Right kidney (tissue), 9 donors: ENCODE measurements around the gene KCNS3.

Experiments used
- DNase-seq: peaks from one replicate; pipeline ENCODE4 v3.0.0-alpha.2; 2016
- long read RNA-seq, 8 donors: transcript quantifications; one replicate each; lab custom pipeline, GENCODE V29; 2026

The KCNS3 gene, protein sequence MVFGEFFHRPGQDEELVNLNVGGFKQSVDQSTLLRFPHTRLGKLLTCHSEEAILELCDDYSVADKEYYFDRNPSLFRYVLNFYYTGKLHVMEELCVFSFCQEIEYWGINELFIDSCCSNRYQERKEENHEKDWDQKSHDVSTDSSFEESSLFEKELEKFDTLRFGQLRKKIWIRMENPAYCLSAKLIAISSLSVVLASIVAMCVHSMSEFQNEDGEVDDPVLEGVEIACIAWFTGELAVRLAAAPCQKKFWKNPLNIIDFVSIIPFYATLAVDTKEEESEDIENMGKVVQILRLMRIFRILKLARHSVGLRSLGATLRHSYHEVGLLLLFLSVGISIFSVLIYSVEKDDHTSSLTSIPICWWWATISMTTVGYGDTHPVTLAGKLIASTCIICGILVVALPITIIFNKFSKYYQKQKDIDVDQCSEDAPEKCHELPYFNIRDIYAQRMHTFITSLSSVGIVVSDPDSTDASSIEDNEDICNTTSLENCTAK
- long read RNA-seq, donor 1, transcript KCNS3-201 (3 exons, 2,333 nt) = major isoform, 7 of 8 reads
- long read RNA-seq, donor 1, partial matches to known transcripts = 0 of 8 reads
- long read RNA-seq, donor 1, other reads (novel, unspliced or antisense) = 0 of 8 reads
- long read RNA-seq, donor 2 = 0 reads
- long read RNA-seq, donor 3, partial matches to known transcripts = 0 of 2 reads
- long read RNA-seq, donor 3, other reads (novel, unspliced or antisense) = 0 of 2 reads
- long read RNA-seq, donor 4, partial matches to known transcripts = 0 of 1 reads
- long read RNA-seq, donor 4, other reads (novel, unspliced or antisense) = 0 of 1 reads
- long read RNA-seq, donor 5, transcript KCNS3-201 (3 exons, 2,333 nt) = major isoform, 5 of 5 reads
- long read RNA-seq, donor 5, partial matches to known transcripts = 0 of 5 reads
- long read RNA-seq, donor 5, other reads (novel, unspliced or antisense) = 0 of 5 reads
- long read RNA-seq, donor 6, transcript KCNS3-201 (3 exons, 2,333 nt) = major isoform, 5 of 6 reads
- long read RNA-seq, donor 6, partial matches to known transcripts = 0 of 6 reads
- long read RNA-seq, donor 6, other reads (novel, unspliced or antisense) = 0 of 6 reads
- long read RNA-seq, donor 7, transcript KCNS3-201 (3 exons, 2,333 nt) = major isoform, 5 of 5 reads
- long read RNA-seq, donor 7, partial matches to known transcripts = 0 of 5 reads
- long read RNA-seq, donor 7, other reads (novel, unspliced or antisense) = 0 of 5 reads
- long read RNA-seq, donor 8, partial matches to known transcripts = 0 of 2 reads
- long read RNA-seq, donor 8, other reads (novel, unspliced or antisense) = 0 of 2 reads

GRCh38 chr2:17878281-17879136 is at the start of gene KCNS3:
Gene KCNS3, plus strand, starts transcription at chr2:17878667. Its CDS starts 52,342 bp downstream, at chr2:17931009.
- peak; percentile 82 for DNase-seq

DNA sequence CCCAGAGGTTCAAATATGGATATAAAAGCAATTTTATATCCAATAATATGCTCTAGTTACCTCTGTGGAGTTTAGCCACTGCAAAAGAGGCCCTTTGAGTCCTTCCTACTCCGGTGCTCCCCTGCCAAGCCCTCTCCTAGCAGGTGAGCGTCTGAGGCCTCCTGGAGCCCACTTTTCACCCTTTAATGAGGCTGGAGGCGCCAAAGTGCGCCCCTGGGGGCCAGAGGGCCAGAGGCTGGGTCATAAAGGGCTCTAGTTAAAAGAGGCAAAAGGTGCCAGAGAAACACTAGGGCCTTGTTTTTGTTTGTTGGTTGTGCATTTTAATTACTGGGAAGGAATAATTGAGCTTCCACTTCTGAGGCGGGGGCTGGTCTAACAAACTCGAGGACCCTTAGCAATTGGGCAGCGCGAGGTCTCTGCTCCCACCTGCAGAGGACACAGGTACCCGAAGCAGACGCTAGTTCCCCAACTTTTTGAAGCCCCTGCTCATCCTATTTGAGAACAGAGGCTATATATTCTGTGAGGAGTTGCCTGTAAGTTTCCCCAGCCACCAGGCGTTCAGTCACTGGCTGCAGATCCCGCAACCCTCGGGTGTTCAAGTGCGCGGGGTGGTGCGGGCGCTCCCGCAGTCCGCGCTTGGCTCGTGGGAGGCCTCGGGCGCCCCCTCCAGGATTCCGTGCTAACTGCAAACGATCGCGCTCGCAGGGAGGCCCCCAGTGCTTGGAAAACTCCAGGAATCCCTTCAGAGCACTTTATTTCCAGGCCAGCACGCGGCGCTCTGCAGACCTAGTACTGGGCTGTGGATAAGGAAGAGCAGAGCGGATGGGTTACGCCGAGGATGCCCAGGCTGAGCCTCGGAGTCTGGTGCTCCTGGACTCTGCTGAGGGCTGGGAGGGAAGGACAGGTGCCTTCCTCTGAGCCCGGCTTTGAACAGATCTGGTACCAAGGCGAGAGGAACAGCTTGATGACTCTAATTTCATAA is 48.1 kb upstream of the KCNS3 start:
- peak; percentile 75 for DNase-seq

- no peak for DNase-seq
Measured at GRCh38 chr2:17835516-17835915, 43.0 kb upstream of the KCNS3 start.

GRCh38 chr2:17839959-17840358 is 38.5 kb upstream of the KCNS3 start:
- no peak for DNase-seq

GRCh38 chr2:17843457-17843856 is 35.0 kb upstream of the KCNS3 start:
- DNase-seq = no peak

DNA sequence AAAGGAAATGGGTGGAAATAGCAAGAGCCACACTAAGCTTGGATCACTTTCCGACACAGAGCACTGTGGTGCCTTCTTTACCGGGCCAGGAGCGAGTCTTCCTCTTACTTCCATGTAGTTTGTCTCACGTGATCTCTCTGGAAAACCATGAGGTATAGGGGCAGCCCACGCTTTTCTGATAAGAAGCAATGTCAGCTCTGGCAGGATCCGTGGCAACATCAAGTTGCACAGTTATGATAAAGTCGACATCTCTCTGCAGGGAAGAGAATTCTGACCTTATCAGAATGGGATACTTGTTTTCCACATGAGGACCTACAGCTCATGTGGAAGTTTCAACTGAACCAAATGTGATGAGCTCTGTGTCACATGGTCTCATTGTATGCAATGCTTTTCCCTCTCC is 32.7 kb upstream of the KCNS3 start:
- DNase-seq = no peak

DNA sequence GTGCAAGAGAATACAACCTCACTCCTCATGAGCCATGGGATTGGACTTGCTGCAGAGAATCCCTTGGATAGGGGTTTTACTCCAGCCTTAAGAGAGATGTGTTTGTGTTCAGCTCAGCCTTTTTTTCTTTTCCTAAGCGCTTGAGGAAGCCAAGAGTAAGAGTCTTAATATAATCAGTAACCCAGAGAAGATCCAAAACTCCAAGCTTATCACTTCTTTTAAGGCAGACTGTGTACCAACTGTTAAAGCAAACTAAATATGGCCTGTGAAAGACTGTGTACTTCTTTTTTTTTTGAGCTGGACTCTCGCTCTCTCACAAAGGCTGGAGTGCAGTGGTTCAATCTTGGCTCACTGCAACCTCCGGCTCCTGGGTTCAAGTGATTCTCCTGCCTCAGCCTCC is 31.8 kb upstream of the KCNS3 start:
- no peak for DNase-seq

- DNase-seq = no peak
Measured at GRCh38 chr2:17847236-17847635, 31.2 kb upstream of the KCNS3 start.

DNA sequence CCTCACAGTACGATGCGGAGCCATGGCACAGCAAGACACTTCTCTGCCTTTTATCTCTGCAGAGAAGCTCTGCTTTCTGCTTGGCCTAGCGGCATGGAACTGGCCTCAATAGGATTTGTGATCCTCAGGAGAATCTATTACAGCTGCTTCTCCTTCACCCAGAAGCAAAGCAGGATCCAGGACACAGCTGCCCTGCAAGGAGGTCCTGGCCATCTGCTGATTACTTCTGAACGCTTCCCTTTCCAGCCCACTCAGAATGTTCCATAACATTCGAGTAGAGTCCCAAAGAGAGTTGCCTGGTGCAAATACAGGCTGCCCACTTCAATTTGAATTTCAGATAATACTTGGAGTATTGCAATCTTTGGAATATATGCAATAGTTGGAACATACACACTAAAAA is 29.2 kb upstream of the KCNS3 start:
- DNase-seq = no peak

GRCh38 chr2:17850151-17850550 is 28.3 kb upstream of the KCNS3 start:
- no peak for DNase-seq

- DNase-seq = peak; percentile 34
Measured at GRCh38 chr2:17851731-17852585, 26.5 kb upstream of the KCNS3 start.

DNA sequence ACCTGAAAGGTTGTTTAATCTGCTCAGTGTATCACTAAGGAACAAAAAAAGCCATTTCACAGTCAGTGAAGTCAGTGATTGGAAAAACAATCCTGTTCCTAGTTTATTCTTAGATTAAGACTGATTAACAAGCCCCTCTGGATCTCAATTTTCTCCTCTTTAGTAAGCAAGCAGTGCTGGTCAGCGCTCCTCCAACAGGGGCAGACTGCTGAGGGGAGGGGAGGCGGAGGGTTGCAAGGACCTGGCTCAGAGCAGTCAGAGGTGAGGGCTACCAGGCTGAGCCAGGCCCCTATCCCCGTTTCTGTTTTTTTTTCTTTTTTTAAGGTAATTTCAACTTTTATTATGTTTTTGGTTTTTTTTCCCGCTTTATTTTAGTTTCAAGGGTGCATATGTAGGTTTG is 24.7 kb upstream of the KCNS3 start:
- DNase-seq = no peak

- no peak for DNase-seq
Measured at GRCh38 chr2:17857021-17857420, 21.4 kb upstream of the KCNS3 start.

DNA sequence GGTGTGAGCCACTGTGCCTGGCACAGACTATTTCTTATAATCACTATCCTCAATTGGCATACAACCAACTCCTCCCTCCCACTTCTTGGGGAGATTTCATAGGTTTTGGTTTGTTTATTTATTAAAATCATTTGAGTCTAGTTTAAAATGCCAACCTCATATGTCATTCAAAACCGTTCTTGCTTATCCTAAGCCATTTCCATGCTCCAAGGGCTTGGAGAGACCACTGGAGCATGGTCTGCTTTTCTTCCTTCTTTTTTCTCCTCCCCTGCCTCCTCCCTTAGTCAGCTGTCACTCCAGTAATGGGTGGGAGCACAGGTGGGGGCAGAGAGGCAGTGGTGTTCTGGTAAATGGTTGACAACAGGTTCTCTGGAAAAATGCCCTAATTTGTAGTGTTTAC is 20.4 kb upstream of the KCNS3 start:
- DNase-seq = no peak

- DNase-seq = no peak
Measured at GRCh38 chr2:17863539-17863938, 14.9 kb upstream of the KCNS3 start.

- DNase-seq = no peak
Measured at GRCh38 chr2:17864676-17865075, 13.8 kb upstream of the KCNS3 start.

GRCh38 chr2:17867133-17867532 is 11.3 kb upstream of the KCNS3 start:
- no peak for DNase-seq

DNA sequence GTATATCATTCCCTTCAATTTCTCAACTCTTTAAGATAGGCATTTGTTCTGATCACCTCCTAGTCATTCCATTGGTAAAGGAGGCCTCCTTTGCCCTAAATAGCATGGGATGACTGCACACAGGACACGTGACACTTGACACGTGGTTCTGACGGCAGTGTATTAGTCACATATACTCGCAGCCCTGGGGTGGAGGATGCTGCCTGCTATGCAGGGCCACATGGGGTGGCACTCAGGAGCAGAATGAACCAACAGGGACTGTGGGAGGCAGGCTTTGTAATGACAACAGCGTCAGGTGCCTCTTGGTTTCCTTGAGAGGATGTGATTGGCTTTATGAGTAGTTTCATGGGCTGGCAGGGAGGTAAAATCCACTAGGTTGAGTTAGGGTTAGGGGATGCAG is 9.3 kb upstream of the KCNS3 start:
- DNase-seq = no peak

- no peak for DNase-seq
Measured at GRCh38 chr2:17871639-17872038, 6.8 kb upstream of the KCNS3 start.
